ENCODE data around the gene FOS. TPM values are rescaled to one million over a fixed set of nuclear protein-coding genes. Genes with fewer than 3 reads are reported as not detected.

Gene FOS
- total RNA-seq, 4 donors from 2014 or later: 935 to 2,479 (median 2,174) TPM

DNA sequence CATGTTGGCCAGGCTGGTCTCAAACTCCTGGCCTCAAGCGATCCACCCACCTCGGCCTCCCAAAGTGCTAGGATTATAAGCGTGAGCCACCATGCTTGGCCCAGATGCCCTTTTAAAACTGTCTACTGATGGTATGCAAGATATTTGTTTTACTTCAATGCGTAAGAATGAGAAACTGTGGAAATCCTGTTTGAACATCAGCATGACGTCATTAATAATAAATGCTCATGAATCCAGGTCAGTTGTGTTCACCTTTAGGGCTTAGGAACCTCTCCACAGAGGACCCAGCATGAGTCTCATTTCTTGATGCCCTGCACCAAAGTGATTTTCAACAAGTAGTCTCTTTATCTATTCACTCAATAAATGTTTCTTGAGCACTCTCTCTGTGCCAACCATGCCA is 34.5 kb upstream of the FOS start:
- DNase-seq (ENCODE audit: low spot score) (no peak), ATAC-seq (ENCODE audit: low FRiP score) (no peak)
- TF ChIP-seq, protein P1, sequence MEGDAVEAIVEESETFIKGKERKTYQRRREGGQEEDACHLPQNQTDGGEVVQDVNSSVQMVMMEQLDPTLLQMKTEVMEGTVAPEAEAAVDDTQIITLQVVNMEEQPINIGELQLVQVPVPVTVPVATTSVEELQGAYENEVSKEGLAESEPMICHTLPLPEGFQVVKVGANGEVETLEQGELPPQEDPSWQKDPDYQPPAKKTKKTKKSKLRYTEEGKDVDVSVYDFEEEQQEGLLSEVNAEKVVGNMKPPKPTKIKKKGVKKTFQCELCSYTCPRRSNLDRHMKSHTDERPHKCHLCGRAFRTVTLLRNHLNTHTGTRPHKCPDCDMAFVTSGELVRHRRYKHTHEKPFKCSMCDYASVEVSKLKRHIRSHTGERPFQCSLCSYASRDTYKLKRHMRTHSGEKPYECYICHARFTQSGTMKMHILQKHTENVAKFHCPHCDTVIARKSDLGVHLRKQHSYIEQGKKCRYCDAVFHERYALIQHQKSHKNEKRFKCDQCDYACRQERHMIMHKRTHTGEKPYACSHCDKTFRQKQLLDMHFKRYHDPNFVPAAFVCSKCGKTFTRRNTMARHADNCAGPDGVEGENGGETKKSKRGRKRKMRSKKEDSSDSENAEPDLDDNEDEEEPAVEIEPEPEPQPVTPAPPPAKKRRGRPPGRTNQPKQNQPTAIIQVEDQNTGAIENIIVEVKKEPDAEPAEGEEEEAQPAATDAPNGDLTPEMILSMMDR (IDR thresholded peaks at IDR 0.05): no peak

DNA sequence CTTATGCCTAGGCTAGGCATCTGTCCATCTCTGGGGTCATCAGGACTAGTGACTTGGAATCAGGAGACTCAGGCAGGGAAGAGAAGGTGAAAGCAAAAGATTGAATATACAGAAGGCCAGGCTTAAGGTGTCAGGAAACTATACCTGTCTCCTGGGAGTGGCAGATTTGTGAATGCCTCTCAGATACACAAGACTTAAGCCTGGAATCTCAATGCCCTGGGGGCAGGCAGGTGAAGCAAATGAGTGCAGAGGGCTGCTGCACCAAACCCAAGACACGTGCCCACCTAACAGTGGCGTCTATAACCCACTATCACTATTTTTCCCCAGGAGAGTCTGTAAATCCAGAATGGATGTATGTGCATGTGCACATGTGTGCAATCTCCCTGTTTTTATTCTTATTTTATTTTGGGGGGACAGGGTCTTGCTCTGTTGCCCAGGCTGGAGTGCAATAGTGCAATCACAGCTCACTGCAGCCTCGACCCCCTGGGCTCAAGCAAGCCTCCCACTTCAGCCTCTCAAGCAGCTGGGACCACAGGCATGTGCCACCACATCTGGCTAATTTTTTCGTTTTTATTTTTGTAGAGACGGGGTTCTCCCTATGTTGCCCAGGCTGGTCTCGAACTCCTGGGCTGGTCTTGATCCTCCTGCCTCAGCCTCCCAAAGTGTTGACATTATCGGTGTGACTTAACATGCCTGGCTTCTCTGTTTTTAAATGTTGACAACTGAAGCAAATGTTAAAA is 31.9 kb upstream of the FOS start:
- ATAC-seq (ENCODE audit: low FRiP score) (no peak), DNase-seq (ENCODE audit: low spot score) (no peak)
- TF ChIP-seq, protein P1 (IDR thresholded peaks at IDR 0.05): no peak

DNA sequence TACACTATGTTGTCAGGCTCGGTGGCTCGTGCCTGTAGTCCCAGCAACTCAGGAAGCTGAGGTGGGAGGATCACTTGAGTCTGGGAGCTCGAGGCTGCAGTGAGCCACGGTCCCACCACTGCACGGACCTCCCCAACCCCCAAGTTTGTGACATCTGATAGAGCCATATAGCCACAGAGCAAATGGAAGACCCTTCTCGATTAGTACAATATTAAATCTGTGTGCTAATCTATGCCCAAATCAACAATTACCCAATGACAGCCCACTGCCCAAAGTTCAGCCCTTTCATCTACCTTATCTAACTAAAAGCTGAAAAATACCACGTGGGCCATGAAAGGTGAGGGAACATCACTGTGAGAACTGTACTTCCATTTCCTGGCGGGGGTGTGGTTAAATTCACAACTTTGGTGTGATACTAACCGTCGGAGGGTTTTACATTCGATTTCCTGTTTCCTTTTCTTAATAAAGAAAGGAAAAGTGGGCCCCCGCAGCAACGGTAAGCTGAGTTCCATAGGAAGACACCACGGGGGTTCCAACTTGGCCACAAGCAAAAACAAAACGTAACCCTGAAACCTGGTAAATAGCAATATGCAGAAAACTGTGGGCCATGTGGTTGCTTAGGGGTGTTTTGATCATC is 31.2 kb upstream of the FOS start:
- DNase-seq (ENCODE audit: low spot score) (no peak), ATAC-seq (ENCODE audit: low FRiP score) (no peak)
- TF ChIP-seq, protein P1 (IDR thresholded peaks at IDR 0.05): no peak

DNA sequence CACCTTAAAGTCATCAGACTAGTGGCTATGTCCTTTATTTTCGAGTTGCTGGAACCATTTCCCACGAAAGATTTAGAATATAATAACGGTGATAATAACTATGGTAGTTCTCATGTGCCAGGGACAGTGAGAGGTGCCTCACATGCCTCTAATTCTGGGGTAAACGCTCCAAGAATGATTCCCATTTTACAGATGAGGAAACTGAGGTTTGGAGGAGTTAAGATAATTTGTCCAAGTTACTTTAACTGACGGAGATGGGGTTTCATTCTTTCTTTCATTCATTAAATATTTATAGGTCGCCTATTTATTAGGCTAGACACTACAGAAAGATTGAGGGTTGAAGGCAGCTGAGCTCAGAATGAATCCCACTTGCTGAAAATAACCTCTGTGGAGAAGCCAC is 30.7 kb upstream of the FOS start:
- DNase-seq (ENCODE audit: low spot score) (no peak), ATAC-seq (ENCODE audit: low FRiP score) (no peak)
- TF ChIP-seq, protein P1 (IDR thresholded peaks at IDR 0.05): no peak

DNA sequence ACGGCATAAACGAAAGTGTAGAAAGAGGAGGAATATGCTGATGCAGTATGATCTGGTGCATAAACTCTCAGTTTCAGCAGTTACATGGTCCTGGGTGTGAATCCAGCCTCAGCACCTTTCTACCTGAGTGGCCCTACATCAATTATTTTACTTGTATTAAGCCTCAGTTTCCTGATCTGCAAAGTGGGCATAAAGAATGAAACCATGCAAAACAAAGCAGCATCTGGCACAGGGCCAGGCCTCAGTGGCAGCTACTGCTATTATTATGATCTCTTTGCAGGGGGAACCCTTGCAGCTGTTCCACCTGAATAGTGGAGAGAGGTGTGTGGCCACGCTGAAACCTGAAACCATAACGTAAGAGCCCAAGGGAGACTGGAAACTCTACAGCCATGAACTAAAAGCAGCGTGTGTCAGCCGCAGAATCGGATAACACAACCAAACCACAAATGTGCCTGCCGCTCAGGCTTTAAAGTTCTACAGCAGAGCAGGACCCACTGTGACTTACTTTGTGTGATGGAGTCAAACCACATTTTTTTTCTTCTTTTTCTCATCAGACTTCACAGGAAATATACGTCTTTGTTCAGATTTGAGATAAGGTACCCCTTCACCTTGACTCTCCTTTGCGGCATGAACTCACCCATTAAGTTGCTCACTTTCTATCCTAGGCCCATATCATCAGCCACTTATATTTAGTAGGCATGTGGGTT is 29.2 kb upstream of the FOS start:
- DNase-seq (ENCODE audit: low spot score) (no peak), ATAC-seq (ENCODE audit: low FRiP score) (no peak)
- TF ChIP-seq, protein P1 (IDR thresholded peaks at IDR 0.05): no peak

DNA sequence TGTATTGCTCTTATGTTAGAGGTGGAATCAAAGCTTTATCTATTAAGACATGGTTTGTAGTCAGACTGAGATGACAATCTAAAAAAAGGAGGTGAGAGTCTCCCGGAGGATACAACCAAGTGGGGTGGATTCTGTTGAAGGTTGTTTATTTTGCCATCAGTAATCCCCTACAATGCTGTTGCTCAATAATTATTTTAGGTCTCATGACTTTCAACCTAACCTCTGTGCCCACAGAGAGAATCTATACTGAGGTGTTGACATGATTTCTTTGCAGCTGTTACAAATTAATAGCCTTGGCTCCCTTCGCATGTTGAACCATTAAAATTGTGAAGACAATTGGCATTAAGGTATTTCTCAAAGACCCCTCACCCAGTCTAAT is 28.7 kb upstream of the FOS start:
- ATAC-seq (ENCODE audit: low FRiP score) (no peak), DNase-seq (ENCODE audit: low spot score) (no peak)
- TF ChIP-seq, protein P1 (IDR thresholded peaks at IDR 0.05): no peak

Measured in omental fat pad (tissue), 4 donors.